HepG2 (cell line): ENCODE data around the gene FAM114A1.

Experiments used
- ATF3 ChIP-seq: sonication (generic); formaldehyde crosslinking; IDR thresholded peaks from 2 replicates; pipeline ENCODE4 v1.4.0; 2020; ENCODE audit warnings: missing genetic modification reagents
- CHD2 ChIP-seq: IDR thresholded peaks from 2 replicates; pipeline ENCODE4 v1.6.1; 2011; ENCODE audit warnings: low read depth, low read length, improper control_type of control experiment
- FOXM1 ChIP-seq: sonication (generic); formaldehyde crosslinking; IDR thresholded peaks from 2 replicates; pipeline ENCODE4 v1.5.0; 2020; ENCODE audit warnings: missing genetic modification reagents
- GABPA ChIP-seq, 2 experiments: IDR thresholded peaks; 2 replicates each; pipeline ENCODE4 v1.6.1; 2011 to 2016; ENCODE audit warnings: low read depth in 2 of 2, low read length in 1 of 2, missing biosample characterization in 1 of 2, missing genetic modification characterization in 1 of 2
- LBX2 ChIP-seq: sonication (generic); formaldehyde crosslinking; IDR thresholded peaks from 2 replicates; pipeline ENCODE4 v1.5.0; 2020; ENCODE audit warnings: missing genetic modification reagents, mild to moderate bottlenecking, borderline replicate concordance
- SP1 ChIP-seq, 2 experiments: fragments of 450-650 bp in 1 of 2; sonication (generic) in 1 of 2; formaldehyde crosslinking in 1 of 2; IDR thresholded peaks; 2 replicates each; pipeline versions ENCODE4 v1.4.0 to v1.6.1; 2016 to 2020; ENCODE audit warnings: missing genetic modification reagents in 1 of 2
- ZBTB43 ChIP-seq: sonication (generic); formaldehyde crosslinking; conservative IDR thresholded peaks from 2 replicates; pipeline ENCODE4 v1.4.0; 2020; ENCODE audit warnings: missing genetic modification reagents

- TF ChIP-seq CHD2 (no peak), SP1 (IDR thresholded peaks at IDR 0.05) (no peak), SP1 (CRISPR knock-in tag; IDR thresholded peaks at IDR 0.05) (no peak), LBX2 (CRISPR knock-in tag) (no peak), ATF3 (no peak), GABPA (IDR thresholded peaks at IDR 0.05; ENCODE audit: low read depth, low read length) (no peak), GABPA (CRISPR knock-in tag; IDR thresholded peaks at IDR 0.05; ENCODE audit: low read depth) (no peak), ZBTB43 (CRISPR knock-in tag) (no peak), FOXM1 (CRISPR knock-in tag) (no peak)
These were observed 6.7 kb upstream of the FAM114A1 start for GRCh38 chr4:38860788-38861424.
